Measurements from ENCODE around the gene NUP160.
"Not testable (repeated sequence)": the region's sequence is repeated elsewhere in the genome, so short reads cannot be mapped to it uniquely, and the experiment has no call there.

- not testable (repeated sequence) for TF ChIP-seq CTCF (IDR thresholded peaks at IDR 0.05); ELF4 (CRISPR knock-in tag; IDR thresholded peaks at IDR 0.05; ENCODE audit: low read depth); SP1 (CRISPR knock-in tag; conservative IDR thresholded peaks at IDR 0.05); ESRRA (CRISPR knock-in tag; IDR thresholded peaks at IDR 0.05; ENCODE audit: borderline replicate concordance); NR3C1 (CRISPR knock-in tag; conservative IDR thresholded peaks at IDR 0.05; ENCODE audit: low read depth); NR2C2 (CRISPR knock-in tag; IDR thresholded peaks at IDR 0.05); OVOL2 (CRISPR knock-in tag; IDR thresholded peaks at IDR 0.05; ENCODE audit: borderline replicate concordance); HMGA2 (CRISPR knock-in tag; IDR thresholded peaks at IDR 0.05); CREM (CRISPR knock-in tag; IDR thresholded peaks at IDR 0.05); ATF1 (CRISPR knock-in tag; IDR thresholded peaks at IDR 0.05); MAX (CRISPR knock-in tag; IDR thresholded peaks at IDR 0.05)
Observed at GRCh38 chr11:47759291-47759690, 88.9 kb downstream of the NUP160 start.
